HG03025 (cell line): ENCODE measurements around the gene ADAMTS17.

Experiments
- ATAC-seq: cut with Tn5 transposase; IDR thresholded peaks from one replicate; pipeline ENCODE4 v1.9.1; 2021; ENCODE audit warnings: mild to moderate bottlenecking, moderate library complexity; ENCODE audit not compliant: unreplicated experiment, low FRiP score

ADAMTS17 gene

GRCh38 chr15:100058458-100058857 is 283.3 kb downstream of the ADAMTS17 start:
- no peak for ATAC-seq

DNA sequence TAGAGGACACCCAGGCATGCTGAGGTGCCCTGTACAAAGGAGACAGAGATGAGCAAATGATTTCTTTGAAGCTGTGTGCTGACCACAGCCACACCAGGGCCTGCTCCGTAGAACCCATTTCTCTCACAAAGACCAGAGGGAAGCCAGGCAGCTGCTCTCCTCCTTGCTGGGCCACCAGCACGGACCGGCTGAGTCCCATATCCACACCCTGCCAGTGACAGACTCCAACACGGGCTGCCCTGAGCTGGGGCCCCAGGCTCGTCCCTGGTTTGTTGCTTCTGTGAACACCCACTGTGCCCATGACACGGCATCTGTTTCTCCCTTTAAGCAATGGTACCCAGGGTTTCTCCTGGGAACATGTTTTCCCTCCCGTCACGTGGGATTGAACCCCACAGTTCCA is 284.5 kb downstream of the ADAMTS17 start:
- no peak for ATAC-seq

DNA sequence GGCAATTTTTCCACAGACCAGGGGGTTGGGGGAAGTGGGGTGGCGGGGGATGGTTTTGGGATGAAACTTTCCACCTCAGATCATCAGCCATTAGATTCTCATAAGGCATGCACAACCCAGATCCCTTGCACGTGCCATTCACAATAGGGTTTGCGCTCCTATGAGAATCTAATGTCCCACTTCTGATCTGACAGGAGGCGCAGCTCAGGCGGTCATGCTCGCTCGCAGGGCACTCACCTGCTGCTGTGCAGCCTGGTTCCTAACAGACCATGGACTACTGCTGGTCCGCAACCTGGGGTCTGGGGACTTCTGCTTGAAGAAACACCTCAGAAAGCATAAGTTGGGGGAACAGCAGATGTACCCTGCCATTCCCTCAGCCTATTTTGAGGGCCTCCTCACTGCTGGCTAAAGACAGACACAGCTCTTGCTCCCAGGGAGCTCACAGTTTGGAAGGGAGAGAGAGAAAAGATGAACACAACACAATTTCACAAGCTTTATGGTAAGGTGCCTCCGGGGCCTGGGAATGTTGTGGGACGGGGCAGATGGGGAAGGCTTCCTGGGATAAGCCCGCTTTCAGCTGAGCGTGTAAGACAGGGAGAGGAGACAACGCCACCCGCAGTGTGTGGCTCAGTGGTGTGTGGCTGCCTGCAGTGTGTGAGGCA is 285.2 kb downstream of the ADAMTS17 start:
- ATAC-seq, result no peak

- peak; percentile 56 for ATAC-seq
Measured at GRCh38 chr15:100055821-100056220, 286.0 kb downstream of the ADAMTS17 start.

- ATAC-seq, result no peak
Measured at GRCh38 chr15:100054539-100054938, 287.2 kb downstream of the ADAMTS17 start.

DNA sequence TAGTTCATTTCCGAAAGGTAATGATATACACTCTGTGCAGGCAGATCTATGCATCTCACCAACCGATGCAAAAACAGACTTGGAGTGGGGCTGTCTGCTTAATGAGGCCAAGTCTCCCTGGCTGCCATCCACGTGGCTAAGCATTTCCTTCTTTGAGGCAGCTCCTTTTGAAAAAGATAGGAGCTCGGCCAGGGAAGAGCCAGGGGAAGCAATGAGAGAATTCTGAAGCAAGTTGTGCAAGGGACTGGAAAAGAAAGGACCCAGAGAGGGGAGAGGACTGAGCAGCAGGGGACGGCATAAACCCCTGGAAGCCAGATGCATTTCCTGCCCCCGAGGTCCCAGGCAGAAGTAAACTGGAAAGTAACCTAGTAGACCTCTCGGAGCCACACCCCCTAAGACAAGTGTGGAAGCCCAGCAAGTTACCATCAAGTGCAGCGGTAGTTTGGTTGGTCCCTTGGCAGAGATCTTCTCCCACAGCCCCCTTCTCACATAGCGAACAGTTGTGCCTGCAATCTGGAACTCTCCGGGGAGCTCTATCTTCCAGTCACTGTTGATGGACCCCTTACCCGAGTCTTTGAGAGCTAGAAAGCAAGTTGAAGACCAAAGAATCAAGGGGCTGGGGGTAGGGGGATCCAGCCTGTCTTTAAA is 288.2 kb downstream of the ADAMTS17 start:
- ATAC-seq, result no peak

GRCh38 chr15:100052716-100053473 is 288.9 kb downstream of the ADAMTS17 start:
- ATAC-seq, result no peak

DNA sequence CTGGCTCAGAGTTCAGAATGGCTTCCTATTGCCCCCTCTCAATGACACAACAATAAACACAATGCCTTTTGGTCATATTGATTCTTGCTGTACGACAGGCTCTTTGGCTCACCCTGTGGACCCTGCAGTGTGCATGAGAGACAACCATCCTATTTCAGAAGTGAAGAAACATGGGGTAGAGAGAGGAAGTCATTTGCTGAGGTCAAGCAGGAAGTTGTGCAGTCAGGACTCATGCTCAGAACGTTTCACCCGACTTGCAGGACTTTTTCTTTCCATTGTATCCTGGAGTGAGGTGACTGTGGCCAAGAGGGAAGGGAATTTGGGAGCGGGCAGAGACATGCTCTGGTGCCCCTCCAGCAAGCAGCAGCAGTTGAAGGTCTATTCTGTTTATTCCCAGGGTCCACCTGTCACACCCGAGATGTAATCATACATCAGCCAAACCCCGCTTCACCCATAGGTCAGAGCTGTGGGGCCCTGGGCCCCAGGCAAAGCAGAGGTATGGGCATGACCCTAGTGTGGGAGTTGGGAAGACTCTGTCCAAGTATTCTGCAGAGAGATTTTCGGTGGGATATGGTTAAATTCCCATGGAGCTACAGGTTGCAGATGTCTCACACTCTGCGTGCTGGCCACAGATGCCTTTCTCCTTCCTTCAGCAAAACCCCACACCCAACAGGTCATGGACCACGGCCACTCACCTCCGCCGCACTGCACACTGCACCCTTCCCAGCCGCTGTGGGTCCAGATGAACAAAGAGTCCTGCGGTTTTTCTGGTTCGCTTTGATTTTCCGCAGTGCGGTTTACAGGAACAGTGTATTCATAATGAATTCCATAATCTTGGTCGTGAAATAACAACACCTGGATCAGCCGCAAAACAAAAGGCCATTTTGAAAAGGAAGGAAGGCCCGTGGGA is 290.6 kb downstream of the ADAMTS17 start:
- ATAC-seq, result no peak

DNA sequence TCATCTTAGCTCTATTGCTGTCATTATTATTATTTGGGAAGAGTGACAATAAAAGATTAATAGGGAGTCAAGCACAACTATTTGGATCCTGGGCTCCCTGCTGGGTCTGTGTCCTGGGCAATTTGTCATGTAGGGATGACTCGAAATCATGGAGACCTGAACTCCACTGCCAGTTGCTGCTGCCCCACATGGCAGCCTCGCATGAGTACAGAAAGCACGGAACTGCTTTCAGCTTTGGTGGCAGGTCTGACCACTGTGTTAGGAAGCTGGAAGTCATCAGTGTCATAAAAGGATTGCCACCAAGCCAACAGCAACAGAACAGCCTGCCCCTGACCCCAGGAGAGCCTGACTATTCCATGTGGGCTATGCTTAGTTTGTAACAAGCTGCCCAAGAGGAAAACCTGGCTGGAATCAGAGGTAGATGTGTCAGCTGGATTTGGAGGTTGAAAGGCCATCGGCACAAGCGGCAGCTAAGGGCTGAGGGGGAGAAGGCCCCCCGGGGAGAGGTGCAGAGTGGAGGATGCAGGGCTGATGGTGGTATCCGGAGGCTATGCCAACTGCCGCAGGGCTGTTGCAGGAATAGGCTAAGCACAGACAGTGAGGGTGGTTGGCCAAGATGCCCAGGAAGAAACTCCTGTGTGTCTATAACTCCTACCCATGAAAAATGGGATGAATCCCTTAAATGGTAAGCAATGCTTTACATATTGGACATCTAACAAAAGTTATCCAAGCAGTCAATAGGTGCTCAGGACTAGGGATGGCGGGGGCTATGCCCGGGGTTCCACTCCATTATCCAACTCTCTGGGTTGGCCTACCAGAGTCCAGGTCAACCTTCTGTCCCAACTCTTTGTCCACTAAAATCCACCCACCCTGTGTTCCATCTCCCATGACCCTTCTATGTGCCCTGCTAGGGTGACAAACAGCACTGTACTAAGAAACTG is 291.6 kb downstream of the ADAMTS17 start:
- ATAC-seq, result no peak

- ATAC-seq, result no peak
Measured at GRCh38 chr15:100049483-100049882, 292.3 kb downstream of the ADAMTS17 start.

GRCh38 chr15:100048736-100049135 is 293.0 kb downstream of the ADAMTS17 start:
- ATAC-seq, result no peak

- no peak for ATAC-seq
Measured at GRCh38 chr15:100043692-100044091, 298.1 kb downstream of the ADAMTS17 start.

DNA sequence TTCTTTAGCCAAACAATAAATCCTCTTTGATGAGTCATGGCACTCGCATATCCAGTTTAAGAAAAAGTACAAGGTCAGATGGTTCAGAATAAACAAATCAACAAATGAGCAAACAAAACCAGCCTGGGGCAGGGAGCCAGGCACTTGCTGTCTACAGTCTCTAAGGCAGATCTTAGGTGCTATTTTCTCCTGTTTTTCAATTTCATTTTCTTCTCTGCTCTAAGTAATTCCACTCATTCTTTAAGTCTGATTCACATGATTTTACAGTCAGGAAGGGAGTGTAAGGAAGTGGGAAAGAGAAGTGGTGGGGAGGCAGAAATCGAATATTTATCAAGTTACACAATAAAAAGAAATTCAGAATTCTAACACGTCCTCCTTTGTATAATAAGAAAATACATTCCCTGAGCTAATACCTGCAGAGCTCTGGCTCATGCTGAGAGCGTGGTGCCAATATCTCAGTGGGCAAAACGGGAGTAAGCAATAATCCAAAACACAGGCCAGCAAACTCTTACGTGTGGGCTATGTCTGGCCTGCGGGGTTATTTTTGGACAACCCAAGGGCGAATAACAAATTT is 298.6 kb downstream of the ADAMTS17 start:
- ATAC-seq, result no peak

- ATAC-seq, result no peak
Measured at GRCh38 chr15:100042558-100042957, 299.2 kb downstream of the ADAMTS17 start.

GRCh38 chr15:100041127-100041828 is 300.5 kb downstream of the ADAMTS17 start:
- no peak for ATAC-seq

- no peak for ATAC-seq
Measured at GRCh38 chr15:100039994-100040393, 301.8 kb downstream of the ADAMTS17 start.

GRCh38 chr15:100038736-100039135 is 303.0 kb downstream of the ADAMTS17 start:
- no peak for ATAC-seq

- ATAC-seq, result no peak
Measured at GRCh38 chr15:100037901-100038300, 303.9 kb downstream of the ADAMTS17 start.

- ATAC-seq, result no peak
Measured at GRCh38 chr15:100036015-100036414, 305.8 kb downstream of the ADAMTS17 start.
